Neural cell (in vitro differentiated cells): ENCODE results near the gene CDC123. TPM values are rescaled to one million over a fixed set of nuclear protein-coding genes. Genes with fewer than 3 reads are reported as not detected.
"Not testable (repeated sequence)": the region's sequence is repeated elsewhere in the genome, so short reads cannot be mapped to it uniquely, and the experiment has no call there.

ENCODE experiments used
- H2AFZ ChIP-seq: fragments of 200-600, 300-800 bp; sonication (generic), shearing (Covaris generic); 2 replicates; pipeline ENCODE4 v1.6.0; 2014; ENCODE audit warnings: low read depth, mild to moderate bottlenecking, antibody characterized with exemption, low read length, moderate library complexity
- H3F3A ChIP-seq: fragments of 200-600 bp; shearing (Covaris generic); 2 replicates; pipeline ENCODE4 v1.6.1; 2016; ENCODE audit warnings: mild to moderate bottlenecking, moderate library complexity, mixed read lengths, antibody characterized with exemption, low read length; ENCODE audit not compliant: insufficient read depth, poor library complexity, severe bottlenecking
- H3K27ac ChIP-seq: fragments of 200-600, 300-800 bp; sonication (generic), shearing (Covaris generic); 2 replicates; pipeline ENCODE4 v1.5.1; 2014; ENCODE audit warnings: mild to moderate bottlenecking, low read length, moderate library complexity
- H3K27me3 ChIP-seq: fragments of 300-800, 200-600 bp; sonication (generic), shearing (Covaris generic); 2 replicates; pipeline ENCODE4 v1.6.0; 2014; ENCODE audit warnings: mild to moderate bottlenecking, low read depth, low read length, moderate library complexity; ENCODE audit not compliant: insufficient read depth
- H3K36me3 ChIP-seq: fragments of 300-800, 200-600 bp; sonication (generic), shearing (Covaris generic); 2 replicates; pipeline ENCODE4 v1.5.1; 2014; ENCODE audit warnings: mild to moderate bottlenecking, antibody characterized with exemption, low read length, moderate library complexity; ENCODE audit not compliant: insufficient read depth
- H3K4me2 ChIP-seq: fragments of 300-800, 200-600 bp; sonication (generic), shearing (Covaris generic); 2 replicates; pipeline ENCODE4 v1.6.0; 2014; ENCODE audit warnings: mild to moderate bottlenecking, low read length
- H3K4me3 ChIP-seq: fragments of 300-800, 200-600 bp; sonication (generic), shearing (Covaris generic); 2 replicates; pipeline ENCODE4 v1.5.1; 2014; ENCODE audit warnings: mild to moderate bottlenecking, low read length, moderate library complexity
- H3K79me2 ChIP-seq: fragments of 200-600 bp; shearing (Covaris generic); replicated peaks from 2 replicates; pipeline ENCODE4 v1.6.0; 2014; ENCODE audit warnings: mild to moderate bottlenecking, low read length, moderate library complexity; ENCODE audit not compliant: insufficient read depth
- H3K9ac ChIP-seq: fragments of 300-800, 200-600 bp; sonication (generic), shearing (Covaris generic); 2 replicates; pipeline ENCODE4 v1.6.1; 2016; ENCODE audit warnings: mild to moderate bottlenecking, low read length, mixed read lengths
- H3K9me2 ChIP-seq: fragments of 200-600 bp; shearing (Covaris generic); 2 replicates; pipeline ENCODE4 v1.6.1; 2016; ENCODE audit warnings: mild to moderate bottlenecking, low read length, mixed read lengths; ENCODE audit not compliant: insufficient read depth
- H3K9me3 ChIP-seq: fragments of 200-600, 300-800 bp; sonication (generic), shearing (Covaris generic); 2 replicates; pipeline ENCODE4 v1.6.1; 2016; ENCODE audit warnings: mild to moderate bottlenecking, mixed run types, low read length, moderate library complexity, mixed read lengths
- H4K20me1 ChIP-seq: fragments of 200-600 bp; shearing (Covaris generic); 2 replicates; pipeline ENCODE4 v1.6.1; 2016; ENCODE audit warnings: mild to moderate bottlenecking, mixed run types; ENCODE audit not compliant: insufficient read depth
- CTCF ChIP-seq: fragments of 450-650 bp; IDR thresholded peaks from 2 replicates; pipeline ENCODE4 v1.5.1; 2014; ENCODE audit warnings: antibody characterized with exemption, mild to moderate bottlenecking, moderate library complexity; ENCODE audit not compliant: poor library complexity, severe bottlenecking
- EP300 ChIP-seq: fragments of 450-650 bp; conservative IDR thresholded peaks from 2 replicates; pipeline ENCODE4 v1.6.1; 2014; ENCODE audit warnings: antibody characterized with exemption, mild to moderate bottlenecking, moderate library complexity; ENCODE audit not compliant: poor library complexity, severe bottlenecking
- EZH2 ChIP-seq: fragments of 200-600, 300-800 bp; shearing (Covaris generic), sonication (generic); IDR thresholded peaks from 2 replicates; pipeline ENCODE4 v1.6.1; 2014; ENCODE audit warnings: antibody characterized with exemption, low read length, borderline replicate concordance, mild to moderate bottlenecking; ENCODE audit not compliant: insufficient read depth, poor library complexity, severe bottlenecking
- MXI1 ChIP-seq: fragments of 450-650 bp; conservative IDR thresholded peaks from 2 replicates; pipeline ENCODE4 v1.6.1; 2014; ENCODE audit warnings: antibody characterized with exemption, mild to moderate bottlenecking; ENCODE audit not compliant: poor library complexity, severe bottlenecking
- POLR2AphosphoS5 ChIP-seq: IDR thresholded peaks from 2 replicates; pipeline ENCODE4 v1.6.1; 2012
- RAD21 ChIP-seq: fragments of 450-650 bp; conservative IDR thresholded peaks from 2 replicates; pipeline ENCODE4 v1.6.1; 2014; ENCODE audit warnings: antibody characterized with exemption, mild to moderate bottlenecking, moderate library complexity
- REST ChIP-seq: IDR thresholded peaks from 2 replicates; pipeline ENCODE4 v1.6.1; 2012; ENCODE audit warnings: borderline replicate concordance
- SMC3 ChIP-seq: fragments of 450-650 bp; conservative IDR thresholded peaks from 2 replicates; pipeline ENCODE4 v1.6.1; 2014; ENCODE audit warnings: antibody characterized with exemption, mild to moderate bottlenecking, moderate library complexity; ENCODE audit not compliant: poor library complexity
- TAF1 ChIP-seq: IDR thresholded peaks from 2 replicates; pipeline ENCODE4 v1.6.1; 2012; ENCODE audit warnings: low read depth
- polyA plus RNA-seq: library from polyadenylated mRNA; depleted of rRNA; stranded (reverse); fragments of >200 nt; gene quantifications from 2 replicates; pipeline ENCODE4 v1.2.3, GENCODE V29; 2014

The CDC123 gene
- polyA plus RNA-seq, 1 donor from 2014 or later = 110 TPM

DNA sequence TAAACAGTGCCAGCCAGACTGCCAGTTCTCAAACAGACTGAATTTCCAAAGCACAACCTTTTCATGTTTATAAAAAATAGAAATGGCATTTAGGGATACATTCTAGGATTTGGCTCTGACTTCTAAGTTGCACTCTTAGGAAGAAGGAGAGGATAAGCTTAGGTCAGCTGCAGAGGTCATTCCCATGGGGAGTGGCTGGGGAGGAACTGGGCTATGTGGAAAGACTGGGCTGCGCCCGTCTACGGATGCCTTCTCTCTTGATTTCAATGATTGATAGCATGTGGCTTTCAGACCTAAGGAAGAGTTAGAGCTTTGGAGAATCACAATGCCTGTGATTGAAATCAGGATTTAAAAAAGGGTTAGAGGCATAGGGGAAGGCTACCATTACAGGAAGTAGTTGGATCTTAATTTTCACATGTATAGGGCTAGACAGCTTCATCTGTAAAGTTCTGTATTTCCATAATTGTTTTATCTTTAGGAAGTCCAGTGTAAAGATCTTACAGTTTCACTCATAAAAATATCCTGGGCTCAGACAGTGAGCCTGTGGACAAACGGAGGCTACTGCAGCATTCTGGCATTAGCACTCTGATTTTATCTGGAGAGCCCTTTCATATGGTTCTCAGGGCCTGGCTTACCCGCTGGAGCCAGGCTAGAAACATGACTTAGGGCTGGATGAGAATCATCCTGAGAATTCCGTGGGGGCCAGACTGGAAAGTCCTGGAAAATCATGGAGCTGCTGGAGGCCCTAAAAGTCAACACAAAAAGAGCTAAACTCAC lies 29.8 kb upstream of the CDC123 start:
- Histone ChIP-seq H3K4me2 (no peak overlapping the region), H3K27me3 (no peaks in the 10 kb centered on the region), H3F3A (no peaks in the 10 kb centered on the region), H2AFZ (no peak overlapping the region), H3K9ac (no peak overlapping the region), H3K79me2 (no peaks in the 10 kb centered on the region), H3K36me3 (peaks cover 6% of the 10 kb centered on the region), H3K4me3 (no peak overlapping the region), H3K9me2 (no peaks in the 10 kb centered on the region), H4K20me1 (no peaks in the 10 kb centered on the region), H3K9me3 (no peaks in the 10 kb centered on the region), H3K27ac (no peak overlapping the region)
- no peak for TF ChIP-seq MXI1
- no peak for TF ChIP-seq EZH2
- TF ChIP-seq RAD21 = no peak
- TF ChIP-seq SMC3 = no peak
- TF ChIP-seq EP300 = no peak
- TF ChIP-seq TAF1 = no peak

- H3K36me3 ChIP-seq = not testable (repeated sequence)
Measured at GRCh38 chr10:12171512-12171911, 24.5 kb upstream of the CDC123 start.

GRCh38 chr10:12177642-12178041 lies 18.3 kb upstream of the CDC123 start:
- TF ChIP-seq POLR2AphosphoS5 = no peak
- no peak for TF ChIP-seq MXI1
- TF ChIP-seq EP300 = no peak
- no peak for TF ChIP-seq SMC3
- no peak for TF ChIP-seq REST
- TF ChIP-seq TAF1 = no peak
- no peak for TF ChIP-seq CTCF
- TF ChIP-seq EZH2 = no peak
- TF ChIP-seq RAD21 = no peak
- H3K4me2 ChIP-seq = no peak overlapping the region
- H4K20me1 ChIP-seq = no peaks in the 10 kb centered on the region
- no peaks in the 10 kb centered on the region for H3K27me3 ChIP-seq
- H3K9me3 ChIP-seq = no peaks in the 10 kb centered on the region
- no peak overlapping the region for H3K4me3 ChIP-seq
- H3K9ac ChIP-seq = no peak overlapping the region
- no peaks in the 10 kb centered on the region for H3F3A ChIP-seq
- no peak overlapping the region for H3K27ac ChIP-seq
- H3K36me3 ChIP-seq = no peaks in the 10 kb centered on the region
- no peaks in the 10 kb centered on the region for H3K9me2 ChIP-seq
- no peaks in the 10 kb centered on the region for H3K79me2 ChIP-seq
- H2AFZ ChIP-seq = no peak overlapping the region

More at GRCh38 chr10:12171512-12171911, 24.5 kb upstream of the CDC123 start:
- not testable (repeated sequence) for H3K9ac ChIP-seq, H3K9me3 ChIP-seq, H3F3A ChIP-seq, H3K27me3 ChIP-seq, H2AFZ ChIP-seq, H3K4me2 ChIP-seq, H3K79me2 ChIP-seq, H3K27ac ChIP-seq, H3K4me3 ChIP-seq, H3K9me2 ChIP-seq, H4K20me1 ChIP-seq
